GM21723 (cell line): ENCODE data around the gene BRICD5.
A peak's percentile ranks its signal among the peaks of the same experiment; 100 is the strongest.

Experiments
- ATAC-seq: cut with Tn5 transposase; IDR thresholded peaks from one replicate; pipeline ENCODE4 v1.9.1; 2021; ENCODE audit warnings: mild to moderate bottlenecking, moderate library complexity; ENCODE audit not compliant: unreplicated experiment

The BRICD5 gene

DNA sequence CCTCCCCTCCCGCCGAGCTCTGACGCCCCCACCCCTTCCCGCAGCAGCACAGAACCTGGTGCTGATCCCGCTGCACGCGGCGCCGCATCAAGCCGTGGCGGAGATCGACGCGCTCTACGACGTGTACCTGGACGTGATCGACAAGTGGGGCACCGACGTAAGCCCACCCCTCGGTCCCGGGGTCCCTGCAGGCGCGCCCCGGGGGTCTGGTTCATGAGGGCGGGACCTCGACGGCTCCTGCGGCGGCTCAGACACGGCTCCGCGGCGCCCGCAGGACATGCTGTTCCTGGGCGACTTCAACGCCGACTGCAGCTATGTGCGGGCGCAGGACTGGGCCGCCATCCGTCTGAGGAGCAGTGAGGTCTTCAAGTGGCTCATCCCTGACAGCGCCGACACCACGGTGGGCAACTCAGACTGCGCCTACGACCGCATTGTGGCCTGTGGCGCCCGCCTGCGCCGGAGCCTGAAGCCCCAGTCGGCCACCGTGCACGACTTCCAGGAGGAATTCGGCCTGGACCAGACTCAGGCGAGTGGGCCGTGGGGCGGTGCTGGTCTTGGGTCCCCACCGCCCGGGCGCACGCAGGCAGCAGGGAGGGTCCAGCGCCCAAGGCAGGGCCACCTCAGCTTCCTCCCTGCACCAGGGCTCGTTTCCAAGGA, 27.0 kb upstream of the BRICD5 start:
- ATAC-seq: no peak

GRCh38 chr16:2237102-2237482, 26.4 kb upstream of the BRICD5 start:
- ATAC-seq: no peak

DNA sequence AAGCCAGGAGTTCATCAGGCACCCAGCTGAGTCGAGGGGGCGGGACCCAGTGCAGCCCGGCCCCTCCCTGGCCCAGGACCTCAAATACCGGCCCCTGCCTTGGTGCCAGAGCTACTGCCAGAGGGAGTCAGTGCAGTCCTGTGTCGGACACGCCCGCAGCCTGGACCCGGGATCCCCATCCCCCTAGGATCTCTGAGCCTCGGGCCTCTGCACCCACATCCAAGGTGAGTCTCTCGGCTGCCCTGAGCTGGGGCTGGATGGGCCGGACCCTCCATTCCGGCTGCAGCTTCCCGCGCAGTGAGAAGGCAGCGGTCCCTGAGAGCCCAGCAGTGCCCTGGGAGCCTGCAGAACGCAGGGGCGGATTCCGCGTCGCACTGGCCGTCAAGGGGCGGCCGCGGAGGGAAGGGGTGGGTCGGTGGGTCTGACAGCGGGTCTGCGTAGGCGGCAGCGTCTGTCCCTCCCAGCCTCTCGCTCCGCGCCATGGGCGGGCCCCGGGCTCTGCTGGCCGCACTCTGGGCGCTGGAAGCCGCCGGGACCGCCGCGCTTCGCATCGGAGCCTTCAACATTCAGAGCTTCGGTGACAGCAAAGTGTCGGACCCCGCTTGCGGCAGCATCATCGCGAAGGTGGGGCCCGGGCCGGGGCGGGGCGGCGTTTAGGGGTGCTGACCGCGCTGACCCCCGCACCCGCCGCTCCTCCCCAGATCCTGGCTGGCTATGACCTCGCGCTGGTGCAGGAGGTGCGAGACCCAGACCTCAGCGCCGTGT, 25.9 kb upstream of the BRICD5 start, which contains the start of gene DNASE1L2:
Gene DNASE1L2, plus strand, starts transcription at position 108 of the 765 bp plus-strand sequence. Its CDS starts 373 bp downstream, at position 481.
- no peak for ATAC-seq

DNA sequence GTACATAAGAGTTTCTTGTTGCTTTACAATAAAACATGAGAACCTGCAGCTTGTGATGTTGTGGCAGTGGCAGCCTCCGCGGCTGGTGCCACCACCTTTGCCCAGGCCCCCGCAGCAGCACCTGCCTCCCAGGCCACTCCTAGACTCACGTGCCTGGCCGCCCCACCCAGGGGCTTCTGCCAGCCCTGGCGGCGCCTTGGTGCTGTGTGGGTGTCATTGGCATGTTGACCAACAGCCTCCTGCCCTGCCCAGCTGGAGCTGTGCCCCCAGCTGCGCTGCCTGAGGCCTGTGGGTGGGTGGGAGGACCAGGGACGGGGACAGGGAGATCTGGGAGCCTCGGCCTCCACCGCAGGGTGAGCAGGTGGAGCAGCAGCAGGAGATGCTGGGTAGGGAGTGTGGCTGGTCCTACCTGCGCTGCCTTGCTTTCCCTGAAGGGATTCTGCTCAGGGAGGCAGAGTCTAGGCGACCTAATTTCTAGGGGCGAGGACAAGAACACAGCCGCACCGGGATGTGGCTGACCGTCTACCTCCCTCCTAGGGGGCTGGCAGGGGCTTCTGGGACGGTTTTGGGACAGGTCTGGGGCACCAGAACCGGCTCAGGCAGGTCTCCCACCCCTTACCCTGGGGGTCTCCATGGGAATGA, 25.2 kb upstream of the BRICD5 start:
- ATAC-seq: no peak

DNA sequence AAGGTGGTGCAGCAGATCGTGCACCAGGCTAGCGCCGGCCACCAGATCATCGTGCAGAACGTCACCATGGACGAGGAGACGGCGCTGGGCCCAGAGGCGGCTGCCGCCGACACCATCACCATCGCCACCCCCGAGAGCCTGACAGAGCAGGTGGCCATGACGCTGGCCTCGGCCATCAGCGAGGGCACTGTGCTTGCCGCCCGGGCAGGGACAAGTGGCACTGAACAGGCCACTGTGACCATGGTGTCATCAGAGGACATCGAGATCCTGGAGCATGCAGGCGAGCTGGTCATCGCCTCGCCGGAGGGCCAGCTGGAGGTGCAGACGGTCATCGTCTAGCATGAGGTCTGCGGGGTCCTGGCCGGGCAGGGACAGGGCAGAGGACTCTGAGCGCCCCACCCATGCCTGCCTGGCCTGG, 24.6 kb upstream of the BRICD5 start:
- ATAC-seq: no peak

DNA sequence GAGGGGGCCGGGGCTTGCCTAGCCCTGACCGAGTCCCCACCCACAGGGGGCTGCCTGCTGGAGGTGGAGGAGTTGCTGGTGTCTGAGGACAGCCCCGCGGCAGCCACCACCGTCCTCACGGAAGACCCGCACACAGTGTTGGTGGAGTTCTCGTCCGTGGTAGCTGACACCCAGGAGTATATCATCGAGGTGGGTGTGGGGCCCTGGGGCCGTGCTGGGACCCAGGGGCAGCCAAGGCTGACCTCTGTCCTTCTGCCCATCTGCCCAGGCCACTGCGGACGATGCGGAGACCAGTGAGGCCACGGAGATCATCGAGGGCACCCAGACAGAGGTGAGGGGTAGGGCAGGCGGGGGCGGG, 24.1 kb upstream of the BRICD5 start:
- no peak for ATAC-seq

- ATAC-seq: no peak
Measured at GRCh38 chr16:2233872-2234812, 23.5 kb upstream of the BRICD5 start.

DNA sequence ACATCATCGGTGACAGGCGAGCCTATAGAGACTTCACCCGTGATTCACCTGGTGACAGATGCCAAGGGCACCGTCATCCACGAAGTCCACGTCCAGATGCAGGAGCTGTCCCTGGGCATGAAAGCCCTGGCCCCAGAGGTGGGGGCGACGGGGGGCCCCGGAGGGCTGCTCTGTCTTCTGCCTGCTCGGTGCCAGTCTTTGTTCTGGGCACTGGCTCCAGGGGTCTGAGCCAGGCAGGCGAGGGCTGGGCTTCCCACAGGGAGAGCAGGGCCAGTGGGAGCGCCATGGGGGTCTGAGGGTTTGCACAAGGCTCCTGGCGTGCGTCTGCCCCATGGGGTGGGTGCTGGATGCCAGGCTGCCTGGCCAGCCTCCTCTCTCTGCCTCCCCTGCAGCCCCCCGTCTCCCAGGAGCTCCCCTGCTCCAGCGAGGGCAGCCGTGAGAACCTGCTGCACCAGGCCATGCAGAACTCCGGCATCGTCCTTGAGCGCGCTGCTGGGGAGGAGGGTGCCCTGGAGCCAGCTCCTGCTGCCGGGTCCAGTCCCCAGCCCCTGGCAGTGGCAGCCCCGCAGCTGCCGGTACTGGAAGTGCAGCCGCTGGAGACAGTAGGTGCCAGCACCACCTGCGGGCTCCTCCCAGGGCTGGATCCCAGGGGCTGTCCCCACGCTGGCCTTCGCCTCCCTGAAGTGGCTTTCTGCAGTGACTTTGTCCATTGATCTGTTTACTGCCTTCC, 22.5 kb upstream of the BRICD5 start:
- ATAC-seq: no peak

DNA sequence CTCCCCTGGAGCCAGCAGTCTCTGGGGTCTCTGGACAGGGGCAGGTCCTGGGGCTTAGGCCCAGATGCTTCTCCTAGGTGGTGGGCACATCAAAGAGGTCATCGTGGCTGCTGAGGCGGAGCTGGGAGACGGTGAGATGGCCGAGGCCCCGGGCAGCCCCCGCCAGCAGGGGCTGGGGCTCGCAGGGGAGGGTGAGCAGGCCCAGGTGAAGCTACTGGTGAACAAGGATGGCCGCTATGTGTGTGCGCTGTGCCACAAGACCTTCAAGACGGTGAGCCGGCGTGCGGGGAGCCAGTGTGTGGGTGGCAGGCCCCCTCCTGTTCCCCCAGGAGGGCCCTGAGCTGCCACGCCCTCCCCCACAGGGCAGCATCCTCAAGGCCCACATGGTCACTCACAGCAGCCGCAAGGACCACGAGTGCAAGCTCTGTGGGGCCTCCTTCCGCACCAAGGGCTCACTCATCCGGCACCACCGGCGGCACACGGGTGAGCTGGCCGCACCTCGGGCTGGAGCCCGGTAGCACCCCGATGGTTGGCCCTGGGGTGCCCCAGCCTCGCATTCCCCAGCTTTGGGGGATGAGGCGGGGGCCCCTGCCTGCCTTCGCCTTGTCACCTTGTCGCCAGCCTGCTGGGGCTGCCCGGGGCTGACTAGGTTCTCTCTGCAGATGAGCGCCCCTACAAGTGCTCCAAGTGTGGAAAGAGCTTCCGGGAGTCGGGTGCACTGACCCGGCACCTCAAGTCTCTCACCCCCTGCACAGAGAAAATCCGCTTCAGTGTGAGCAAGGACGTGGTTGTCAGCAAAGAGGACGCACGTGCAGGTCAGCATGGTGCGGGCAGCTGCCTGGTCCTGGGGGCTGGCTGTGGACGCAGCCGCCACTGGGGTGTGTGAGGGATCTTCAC, 21.7 kb upstream of the BRICD5 start:
- ATAC-seq: no peak

DNA sequence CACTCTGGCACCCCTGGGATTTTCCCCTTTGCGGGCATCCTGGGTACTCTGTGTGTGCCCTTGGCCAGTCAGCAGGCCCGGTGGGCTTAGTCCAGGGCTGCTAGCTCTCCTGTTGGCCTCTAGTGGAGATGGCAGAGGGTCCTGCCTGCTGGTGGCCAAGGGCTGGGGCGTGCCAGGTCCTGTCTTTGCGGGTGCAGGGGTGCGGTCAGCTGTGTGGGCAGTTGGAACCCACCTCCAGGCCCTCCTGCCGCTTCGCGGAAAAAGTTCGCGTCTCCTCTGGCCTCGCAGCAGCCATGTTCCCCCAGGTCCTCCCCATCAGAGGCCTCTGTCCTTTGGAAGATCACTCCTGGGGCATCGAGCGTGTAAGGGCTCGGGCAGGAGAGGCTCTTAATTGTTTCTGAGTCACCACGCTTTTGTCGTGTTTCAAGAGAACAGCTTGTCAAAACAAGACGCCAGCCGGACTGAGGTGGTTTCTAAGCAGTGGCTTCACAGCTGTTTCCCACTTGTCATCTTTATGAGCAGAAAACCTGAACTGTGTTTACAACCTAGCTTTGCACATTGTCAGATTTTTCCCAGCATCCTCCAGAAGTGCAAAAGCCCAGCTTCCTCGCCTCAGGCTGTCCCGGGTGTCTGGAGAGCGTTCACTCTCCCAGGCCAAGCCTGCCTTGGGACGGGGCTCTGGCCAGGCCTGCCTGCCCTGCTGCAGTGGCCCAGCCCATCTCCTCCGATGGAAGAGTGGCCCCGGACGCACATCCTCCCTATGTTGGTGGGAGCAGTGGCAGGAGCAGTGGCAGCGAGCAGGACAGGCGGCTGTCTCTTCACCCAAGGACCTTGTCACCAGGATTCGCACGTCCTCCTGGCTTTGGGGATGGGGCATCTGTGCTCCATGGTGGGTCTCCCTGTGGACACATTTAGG, 20.6 kb upstream of the BRICD5 start:
- no peak for ATAC-seq

DNA sequence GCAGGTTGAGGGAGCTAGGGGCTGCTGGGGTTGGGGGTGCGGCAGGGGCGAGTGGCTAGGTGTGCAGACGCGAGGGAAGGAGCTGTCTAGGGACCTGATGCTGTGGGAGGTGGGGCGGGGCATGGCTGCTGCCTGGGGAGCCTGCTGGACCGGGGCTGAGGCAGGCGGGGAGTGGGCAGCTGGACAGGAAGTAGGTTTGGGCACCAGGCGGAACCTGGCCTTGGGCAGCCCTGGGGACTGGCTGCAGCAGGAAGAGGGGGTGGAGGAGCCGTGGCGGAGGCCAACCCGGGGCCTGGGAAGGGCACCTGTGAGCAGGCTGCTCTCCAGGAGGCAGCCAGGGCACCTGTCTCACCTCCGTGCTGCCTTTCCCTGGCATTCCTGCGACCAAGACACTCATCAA, 19.7 kb upstream of the BRICD5 start:
- no peak for ATAC-seq

GRCh38 chr16:2229632-2230250, 19.1 kb upstream of the BRICD5 start:
- ATAC-seq: no peak

DNA sequence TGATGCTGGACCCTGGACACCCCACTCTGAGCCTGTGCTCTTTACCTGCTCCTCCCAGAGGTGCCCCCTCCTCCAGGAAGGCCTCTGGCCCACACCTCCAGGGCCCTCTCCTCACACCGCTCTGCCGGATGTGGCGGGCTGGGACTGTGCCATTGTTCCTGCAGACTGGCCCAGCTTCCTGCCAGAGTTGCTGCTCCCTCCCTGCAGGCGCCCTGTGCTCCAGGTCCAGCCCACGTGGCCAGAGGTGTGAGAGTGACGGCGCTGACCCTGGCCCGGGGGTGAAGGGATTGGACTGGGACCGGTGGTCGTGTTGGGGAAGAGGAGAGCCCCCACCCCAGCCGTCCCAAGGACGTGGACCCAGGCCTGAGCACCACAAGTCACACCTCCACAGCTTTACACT, 18.4 kb upstream of the BRICD5 start:
- ATAC-seq: no peak

GRCh38 chr16:2228161-2228824, 17.6 kb upstream of the BRICD5 start:
- no peak for ATAC-seq

GRCh38 chr16:2226918-2227317, 16.3 kb upstream of the BRICD5 start:
- no peak for ATAC-seq

DNA sequence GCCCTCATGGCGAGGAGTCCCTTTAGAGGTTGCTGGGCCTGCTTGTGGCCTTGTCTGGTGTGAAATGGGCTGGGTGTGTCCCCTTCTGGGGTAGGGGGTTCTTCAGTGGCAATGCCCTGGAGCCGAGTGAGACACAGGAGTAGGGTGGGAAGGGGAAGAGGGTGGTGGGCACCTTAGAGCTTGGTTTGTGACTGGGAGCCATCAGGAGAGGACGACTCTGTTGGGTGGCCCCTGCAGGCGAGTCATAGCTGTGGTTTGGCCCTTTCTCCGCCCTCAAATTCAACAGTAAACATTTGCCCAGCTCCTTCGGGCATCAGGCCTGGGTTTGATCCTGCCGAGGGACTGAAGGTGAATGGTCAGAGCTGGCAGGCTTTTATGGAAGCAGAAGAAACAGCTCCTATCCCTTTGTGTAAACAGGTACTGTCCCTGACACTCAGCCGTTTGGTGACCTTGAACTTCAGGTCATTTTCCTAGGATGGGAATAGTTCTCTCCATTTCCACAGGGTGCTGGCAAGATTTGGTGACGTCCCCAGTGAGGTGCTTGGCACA, 15.7 kb upstream of the BRICD5 start:
- no peak for ATAC-seq

DNA sequence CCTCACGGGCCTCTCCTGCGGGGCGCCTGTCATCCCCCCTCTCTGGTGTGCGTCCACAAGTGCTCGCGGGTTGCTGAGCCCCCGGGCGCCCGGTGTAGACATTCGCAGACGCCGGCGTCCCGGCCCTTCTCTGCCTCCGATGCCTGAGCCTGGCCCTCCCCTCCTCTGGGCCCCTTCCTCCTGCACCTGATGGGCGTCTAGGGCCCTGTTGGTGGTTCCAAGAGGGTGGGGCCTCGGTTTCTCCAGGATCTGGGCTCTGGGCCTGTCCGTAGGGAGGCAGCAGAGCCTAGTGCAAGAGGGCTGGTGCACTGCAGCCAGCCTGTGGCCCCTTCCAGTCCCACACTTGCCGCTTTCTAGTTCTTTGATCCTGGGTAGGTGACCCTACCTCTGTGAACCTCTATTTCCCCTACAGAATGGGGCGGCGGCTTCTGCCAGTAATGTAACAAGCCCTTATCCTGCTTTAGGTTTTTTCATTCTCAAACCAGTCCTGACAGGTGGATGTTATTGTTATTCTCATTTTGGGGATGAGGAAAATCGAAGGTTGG, 13.4 kb upstream of the BRICD5 start:
- ATAC-seq: peak; percentile 32
